PC-9 (cell line): ENCODE measurements around the gene LENG1.

Source experiments
- CTCF ChIP-seq: fragments of 200-600 bp; sonication (generic); conservative IDR thresholded peaks from 2 replicates; pipeline ENCODE4 v1.6.1; 2017; ENCODE audit warnings: mixed run types, antibody characterized with exemption, mild to moderate bottlenecking, moderate library complexity
- EZH2 ChIP-seq: fragments of 200-600 bp; sonication (generic); IDR thresholded peaks from 2 replicates; pipeline ENCODE4 v1.8.0; 2017; ENCODE audit warnings: antibody characterized with exemption, low read depth

GRCh38 chr19:54154603-54155345, 4.7 kb downstream of the LENG1 start:
- TF ChIP-seq CTCF (no peak), EZH2 (no peak)
